Sigmoid colon (tissue), 7 donors: ENCODE results near the gene NMBR. TPM values are rescaled to one million over a fixed set of nuclear protein-coding genes. Genes with fewer than 3 reads are reported as not detected.
A peak's percentile ranks its signal among the peaks of the same experiment; 100 is the strongest.
"Not testable (repeated sequence)": the region's sequence is repeated elsewhere in the genome, so short reads cannot be mapped to it uniquely, and the experiment has no call there.

Experiments
- DNase-seq: peaks from one replicate; pipeline ENCODE4 v3.0.0-alpha.2; 2019
- H3K27ac ChIP-seq, 4 donors: fragments of 200-600 bp; sonication (generic); one replicate each; pipeline ENCODE4 v1.5.1; 2016 to 2019; ENCODE audit warnings: mild to moderate bottlenecking in 1 of 4
- H3K27me3 ChIP-seq, 3 donors: fragments of 200-600 bp; sonication (generic); one replicate each; pipeline ENCODE4 v1.5.1; 2019; ENCODE audit warnings: mild to moderate bottlenecking in 1 of 3
- H3K36me3 ChIP-seq, 4 donors: fragments of 200-600 bp; sonication (generic); one replicate each; pipeline ENCODE4 v1.5.1; 2016 to 2019
- H3K4me1 ChIP-seq, 4 donors: fragments of 200-600 bp; sonication (generic); one replicate each; pipeline ENCODE4 v1.5.1; 2017 to 2019
- H3K4me3 ChIP-seq, 4 donors: fragments of 200-600 bp; sonication (generic); one replicate each; pipeline ENCODE4 v1.5.1; 2017 to 2019; ENCODE audit warnings: mild to moderate bottlenecking in 2 of 4, moderate library complexity in 1 of 4
- H3K9me3 ChIP-seq, 4 donors: fragments of 200-600 bp in 3 of 4; sonication (generic) in 3 of 4; one replicate each; pipeline versions ENCODE4 v1.5.1 to v1.6.1; 2013 to 2019
- CTCF ChIP-seq, 4 experiments: fragments of 450-650 bp in 3 of 4; fragments of 200-600 bp in 1 of 4; IDR thresholded peaks; one replicate each; pipeline ENCODE4 v1.5.1; 2016 to 2019; ENCODE audit warnings: antibody characterized with exemption in 4 of 4, mild to moderate bottlenecking in 3 of 4, moderate library complexity in 2 of 4
- EP300 ChIP-seq, 4 donors: sonication (generic); formaldehyde crosslinking; IDR thresholded peaks; one replicate each; pipeline ENCODE4 v1.6.1; 2017; ENCODE audit warnings: antibody characterized with exemption in 4 of 4
- POLR2A ChIP-seq, 2 donors: fragments of 450-650 bp; IDR thresholded peaks; one replicate each; pipeline ENCODE4 v1.6.1; 2016; ENCODE audit warnings: antibody characterized with exemption in 2 of 2, mild to moderate bottlenecking in 2 of 2, moderate library complexity in 2 of 2
- POLR2AphosphoS5 ChIP-seq, 4 donors: sonication (generic); formaldehyde crosslinking; IDR thresholded peaks; one replicate each; pipeline ENCODE4 v1.6.1; 2017; ENCODE audit warnings: antibody characterized with exemption in 4 of 4
- WGBS, 2 donors: extraction: QIAGEN DNeasy Blood & Tissue Kit; methylation state at CpG; one replicate each; pipeline ENCODE4 v1.1.7; 2013; 5-methylcytosine and 5-hydroxymethylcytosine counted together
- intact Hi-C: fragments of 100-400 bp; cut with DNase I; formaldehyde crosslinking; loops from one replicate; pipeline ENCODE4 v1.15.1; 2023
- polyA plus RNA-seq, 3 donors: library from polyadenylated mRNA; stranded (reverse); fragments of 200-250 nt; gene quantifications; one replicate each; pipeline ENCODE4 v1.2.3, GENCODE V29; 2013
- total RNA-seq, 4 donors: library from RNA; depleted of rRNA; stranded (reverse); fragments of >200 nt; gene quantifications; one replicate each; pipeline ENCODE4 v1.1.0, GENCODE V29; 2016
- donor health status: healthy with polysubstance abuse.
- donor health status: Bipolar disorder and iron deficiency.
- donor health status: healthy.

Gene NMBR
- total and polyA plus RNA-seq, 7 donors, result not detected

- H3K4me1 ChIP-seq, result no peaks in the 10 kb centered on the region
- TF ChIP-seq POLR2AphosphoS5 (IDR thresholded peaks at IDR 0.05), result no peak
- TF ChIP-seq CTCF (IDR thresholded peaks at IDR 0.05), result peak in 3 of 4 experiments; percentile 41 to 55 (median 45)
- TF ChIP-seq POLR2A (IDR thresholded peaks at IDR 0.05), result no peak
- TF ChIP-seq EP300 (IDR thresholded peaks at IDR 0.05), result no peak
- peak; percentile 62 for DNase-seq
- no peak overlapping the region for H3K27ac ChIP-seq
- H3K9me3 ChIP-seq, result no peaks in the 10 kb centered on the region
- WGBS, 2 donors, result 0% methylated on average over 4 of the region's 4 CpGs
- H3K4me3 ChIP-seq, result no peak overlapping the region
- H3K36me3 ChIP-seq, result no peaks in the 10 kb centered on the region
- intact Hi-C loops, result no loop called here
- no peaks in the 10 kb centered on the region for H3K27me3 ChIP-seq
Measured at GRCh38 chr6:142112451-142113061, 34.4 kb downstream of the NMBR start.

GRCh38 chr6:142110820-142111219, 36.1 kb downstream of the NMBR start:
- H3K36me3 ChIP-seq, H3K27ac ChIP-seq, H3K4me1 ChIP-seq, H3K4me3 ChIP-seq, DNase-seq, intact Hi-C loops, H3K9me3 ChIP-seq, H3K27me3 ChIP-seq: not testable (repeated sequence)
- WGBS, 2 donors, result 79 to 89% methylated on average over 9 of the region's 9 CpGs

GRCh38 chr6:142104820-142105219, 42.1 kb downstream of the NMBR start:
- H3K9me3 ChIP-seq, H3K4me3 ChIP-seq, H3K4me1 ChIP-seq, H3K36me3 ChIP-seq, intact Hi-C loops, H3K27me3 ChIP-seq, DNase-seq, H3K27ac ChIP-seq: not testable (repeated sequence)
- WGBS, 2 donors, result 72 to 95% methylated on average over 5 of the region's 5 CpGs

- Histone ChIP-seq H3K36me3 (no peaks in the 10 kb centered on the region), H3K4me3 (no peak overlapping the region), H3K27me3 (peaks cover 0 to 23% (median 13%) of the 10 kb centered on the region in 3 donors), H3K9me3 (no peaks in the 10 kb centered on the region), H3K4me1 (no peaks in the 10 kb centered on the region), H3K27ac (no peak overlapping the region)
- intact Hi-C loops, result no loop called here
- TF ChIP-seq POLR2A (IDR thresholded peaks at IDR 0.05) (no peak), CTCF (IDR thresholded peaks at IDR 0.05) (no peak), POLR2AphosphoS5 (IDR thresholded peaks at IDR 0.05) (no peak), EP300 (IDR thresholded peaks at IDR 0.05) (no peak)
- 4 to 26% methylated on average over 14 of the region's 14 CpGs for WGBS, 2 donors
- DNase-seq, result no peak
Measured at GRCh38 chr6:142088858-142089216, 58.1 kb downstream of the NMBR start.

GRCh38 chr6:142087950-142088857, 58.7 kb downstream of the NMBR start:
- intact Hi-C loops, result no loop called here
- peaks cover 0 to 23% (median 13%) of the 10 kb centered on the region in 3 donors for H3K27me3 ChIP-seq
- H3K36me3 ChIP-seq, result no peaks in the 10 kb centered on the region
- 20 to 46% methylated on average over 49 of the region's 49 CpGs for WGBS, 2 donors
- no peak overlapping the region for H3K27ac ChIP-seq
- DNase-seq, result no peak
- no peaks in the 10 kb centered on the region for H3K4me1 ChIP-seq
- TF ChIP-seq EP300 (IDR thresholded peaks at IDR 0.05) (no peak), CTCF (IDR thresholded peaks at IDR 0.05) (no peak), POLR2A (IDR thresholded peaks at IDR 0.05) (no peak), POLR2AphosphoS5 (IDR thresholded peaks at IDR 0.05) (no peak)
- H3K9me3 ChIP-seq, result no peaks in the 10 kb centered on the region
- H3K4me3 ChIP-seq, result no peak overlapping the region
